Stimulated activated CD8-positive, alpha-beta memory T cell treated with anti-CD3 and anti-CD28 coated beads, Interleukin-15, amount 100 ng/mL, for 48 hours (primary cell): ENCODE data around the gene SLC35F3.
"Not testable (repeated sequence)": the region's sequence is repeated elsewhere in the genome, so short reads cannot be mapped to it uniquely, and the experiment has no call there.

Experiments
- DNase-seq, 2 donors: peaks; one replicate each; pipeline ENCODE4 v3.0.0-alpha.2; 2020; ENCODE audit warnings: low read depth in 2 of 2

Gene SLC35F3

DNA sequence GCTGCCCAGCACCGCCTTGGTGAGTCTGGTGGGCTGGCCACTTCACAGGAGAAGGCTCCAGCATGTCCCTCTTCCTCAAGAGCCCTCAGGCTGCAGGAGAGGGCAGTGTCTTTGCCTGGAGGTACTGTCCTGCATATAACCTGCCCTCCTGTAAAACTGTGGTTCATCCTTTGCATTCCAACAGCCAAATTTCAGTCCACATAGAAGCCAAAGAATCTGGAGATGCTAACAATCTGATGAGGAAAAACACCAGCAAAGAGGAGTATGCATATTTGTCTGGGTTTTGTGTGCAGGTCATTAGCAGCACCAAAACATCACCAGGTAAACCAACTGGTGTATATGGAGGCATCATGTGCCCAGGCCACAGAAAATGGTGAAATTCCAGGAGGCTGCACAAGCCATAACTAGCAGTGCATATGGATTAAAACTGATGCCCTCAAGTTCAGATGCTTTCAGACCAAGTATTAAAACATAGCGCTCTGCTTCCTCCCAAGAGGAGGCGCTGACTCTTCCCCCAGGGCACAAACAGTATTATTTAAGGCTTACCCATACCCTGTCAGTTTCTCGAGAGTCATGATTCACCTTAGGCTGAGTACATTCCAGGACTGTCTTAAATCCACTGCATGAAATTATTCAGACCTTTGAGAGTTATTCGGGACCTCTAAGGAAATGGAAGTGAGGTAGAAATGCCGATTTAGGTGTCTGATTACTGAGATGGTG lies 318.2 kb downstream of the SLC35F3 start:
- DNase-seq = no peak

- DNase-seq = no peak
Measured at GRCh38 chr1:234226113-234226818, 321.8 kb downstream of the SLC35F3 start.

DNA sequence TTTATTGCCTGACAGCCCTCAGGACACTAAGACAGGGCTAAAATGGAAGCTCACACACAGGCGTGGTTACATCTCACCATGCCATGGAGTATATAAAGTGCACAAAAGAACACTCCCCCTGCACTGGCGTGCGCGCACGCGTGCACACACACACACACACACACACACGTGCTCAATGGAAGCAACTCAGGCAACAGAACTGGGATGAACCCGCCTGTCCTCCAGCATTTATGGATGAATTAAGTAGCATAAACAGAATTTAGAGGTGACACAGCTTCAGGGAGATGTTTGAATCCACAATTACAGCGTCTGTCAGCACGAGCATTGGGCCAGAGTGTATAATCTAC lies 322.3 kb downstream of the SLC35F3 start:
- DNase-seq = no peak

DNA sequence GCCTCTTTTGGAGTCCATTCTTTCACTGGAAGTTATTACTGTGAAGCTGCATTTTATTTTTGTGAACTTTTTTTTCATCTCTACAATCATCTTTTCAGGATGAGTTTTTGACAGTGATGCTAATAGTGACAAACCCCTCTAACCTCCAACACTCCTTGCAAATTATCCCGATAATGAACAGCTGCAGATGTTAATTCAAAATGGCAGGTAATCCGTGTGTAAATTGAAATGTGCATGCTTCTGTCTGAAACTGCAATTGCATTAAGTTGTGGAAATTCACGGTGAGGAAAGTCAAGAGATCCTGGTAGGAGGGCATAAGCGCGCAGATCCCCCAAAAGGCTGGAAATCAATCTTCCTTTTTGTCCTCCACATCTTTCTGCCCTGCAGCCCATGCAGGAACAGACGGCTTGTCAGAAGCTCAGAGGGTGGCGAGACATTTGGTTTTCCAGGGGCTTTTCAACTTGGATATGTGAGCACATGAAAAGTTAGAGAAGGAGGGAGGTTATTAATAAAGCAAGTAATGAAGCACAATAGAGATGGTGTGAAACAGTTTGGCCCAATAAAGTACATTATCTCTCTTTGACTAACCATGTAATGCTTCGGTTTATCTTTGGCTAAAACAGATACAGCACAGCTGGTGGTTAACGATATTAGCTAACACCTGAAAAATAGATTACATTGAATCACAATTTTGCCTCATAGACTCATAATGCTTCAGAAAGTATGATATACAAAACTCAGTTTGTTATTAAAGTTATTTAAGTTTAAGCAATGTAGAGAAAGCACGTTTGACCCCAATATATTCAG lies 325.3 kb downstream of the SLC35F3 start:
- DNase-seq = no peak

DNA sequence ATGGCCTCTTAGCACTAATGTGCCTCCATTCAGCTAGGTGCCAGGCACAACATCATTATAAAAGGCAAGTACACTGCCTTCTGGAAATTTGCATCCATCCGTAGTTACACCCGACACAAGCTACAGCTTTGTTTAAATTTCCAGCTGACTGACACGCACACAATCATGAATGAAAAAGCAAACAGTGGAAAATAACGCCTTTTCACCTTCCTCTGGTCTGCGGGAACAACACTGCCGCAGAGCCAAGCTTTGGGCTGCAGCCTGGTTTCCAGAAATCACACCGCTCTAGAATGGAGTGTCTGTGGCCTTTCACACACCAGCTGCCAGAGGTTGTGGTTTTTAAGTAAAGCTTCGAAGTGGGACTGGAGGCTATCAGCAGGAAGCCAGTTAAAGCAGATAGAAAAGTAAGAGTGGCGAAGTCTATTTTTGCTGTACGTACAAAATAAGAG lies 326.0 kb downstream of the SLC35F3 start:
- DNase-seq = no peak

- no peak for DNase-seq
Measured at GRCh38 chr1:234231061-234231892, 326.8 kb downstream of the SLC35F3 start.

DNA sequence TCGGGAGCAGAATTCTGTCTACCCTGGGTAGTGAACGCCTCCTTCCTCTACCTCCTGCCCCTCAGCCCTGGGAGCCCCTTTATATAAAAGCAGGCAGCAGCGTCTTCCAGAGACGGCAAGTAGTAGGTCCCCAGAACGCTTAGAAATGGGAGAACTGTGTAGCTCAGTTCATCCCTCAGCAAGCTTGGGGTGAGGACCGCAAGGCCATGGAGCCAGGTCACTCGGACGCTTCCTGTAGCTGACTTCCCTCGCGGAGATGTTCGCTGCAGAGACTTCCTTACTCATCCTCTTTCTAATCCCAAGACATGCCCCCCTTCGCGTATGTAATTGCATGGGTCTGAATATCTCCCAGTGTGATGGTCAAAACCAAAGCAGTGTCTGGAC lies 327.4 kb downstream of the SLC35F3 start:
- no peak for DNase-seq

- DNase-seq = no peak
Measured at GRCh38 chr1:234234199-234234598, 329.7 kb downstream of the SLC35F3 start.

DNA sequence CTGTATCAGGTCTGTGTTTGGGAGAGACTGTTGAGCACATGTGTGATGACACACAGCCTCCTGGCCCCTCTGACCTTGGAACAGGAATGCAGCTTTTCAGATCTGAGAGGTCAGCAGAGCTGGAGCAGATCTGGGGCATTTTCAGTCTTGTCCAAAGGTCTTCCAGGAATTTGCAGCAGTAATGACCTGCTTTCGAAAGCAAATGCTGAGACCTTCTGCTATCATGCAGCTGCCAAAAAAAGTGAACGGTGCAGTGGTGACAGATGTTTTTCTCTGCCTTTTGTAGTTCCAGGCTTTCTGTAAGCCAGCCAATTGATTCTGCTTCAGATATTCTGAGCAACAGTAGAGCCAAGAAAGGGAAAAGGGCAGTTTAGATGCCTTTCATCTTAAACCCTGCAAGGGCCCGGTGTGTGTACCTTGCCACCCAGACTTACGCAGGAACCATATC lies 331.0 kb downstream of the SLC35F3 start:
- DNase-seq = no peak

- no peak for DNase-seq
Measured at GRCh38 chr1:234237393-234237792, 332.9 kb downstream of the SLC35F3 start.

GRCh38 chr1:234238060-234238459 lies 333.6 kb downstream of the SLC35F3 start:
- no peak for DNase-seq

GRCh38 chr1:234239515-234239914 lies 335.0 kb downstream of the SLC35F3 start:
- DNase-seq = no peak

- DNase-seq = no peak
Measured at GRCh38 chr1:234239936-234240335, 335.5 kb downstream of the SLC35F3 start.

DNA sequence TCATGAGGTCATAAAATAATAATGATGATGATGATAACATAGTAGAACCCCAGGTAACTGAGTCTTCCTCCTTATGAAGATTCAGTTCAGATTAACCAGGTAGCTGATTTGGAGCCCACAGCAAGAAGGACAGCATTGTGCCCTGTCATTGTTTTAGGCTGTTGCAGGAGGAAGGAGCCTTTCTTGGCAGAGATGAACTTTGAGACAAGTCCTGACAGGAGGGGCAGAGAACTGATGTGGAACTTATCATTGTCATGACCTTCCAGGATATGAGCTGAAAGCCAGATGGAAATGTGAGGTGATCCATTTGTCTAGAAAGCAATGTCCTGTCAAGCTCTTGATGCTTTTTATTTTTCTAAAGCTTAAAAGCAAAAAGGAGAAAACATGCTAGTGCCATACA lies 336.2 kb downstream of the SLC35F3 start:
- DNase-seq = no peak

DNA sequence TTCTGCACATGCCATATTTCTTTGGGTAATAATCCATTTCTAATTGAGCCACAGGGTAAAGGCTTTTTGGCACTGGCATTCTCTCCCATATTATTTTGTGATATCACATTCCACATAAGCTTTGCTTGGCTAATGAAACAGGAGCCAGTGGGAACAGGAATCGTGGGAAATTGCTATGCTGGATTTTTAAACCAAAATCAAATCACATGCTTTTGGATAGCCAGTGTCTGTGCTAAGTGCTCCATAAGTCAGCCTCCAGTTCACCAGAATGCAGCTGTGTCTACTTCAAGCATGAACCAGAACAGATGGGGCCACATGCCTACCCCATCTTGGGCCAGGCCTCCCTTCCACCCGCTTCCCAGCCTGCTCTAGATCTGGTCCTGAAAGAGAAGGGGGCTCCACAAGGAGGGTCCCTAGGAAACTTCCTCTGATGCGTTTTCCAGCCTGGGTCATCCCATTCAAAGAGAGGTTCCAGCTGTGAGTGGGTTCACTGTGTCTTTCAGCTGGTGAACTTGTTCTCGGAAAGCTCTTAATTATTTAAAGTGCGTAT lies 337.5 kb downstream of the SLC35F3 start:
- no peak for DNase-seq

- DNase-seq = no peak
Measured at GRCh38 chr1:234243521-234244260, 339.2 kb downstream of the SLC35F3 start.

GRCh38 chr1:234244482-234244881 lies 340.0 kb downstream of the SLC35F3 start:
- DNase-seq = no peak

DNA sequence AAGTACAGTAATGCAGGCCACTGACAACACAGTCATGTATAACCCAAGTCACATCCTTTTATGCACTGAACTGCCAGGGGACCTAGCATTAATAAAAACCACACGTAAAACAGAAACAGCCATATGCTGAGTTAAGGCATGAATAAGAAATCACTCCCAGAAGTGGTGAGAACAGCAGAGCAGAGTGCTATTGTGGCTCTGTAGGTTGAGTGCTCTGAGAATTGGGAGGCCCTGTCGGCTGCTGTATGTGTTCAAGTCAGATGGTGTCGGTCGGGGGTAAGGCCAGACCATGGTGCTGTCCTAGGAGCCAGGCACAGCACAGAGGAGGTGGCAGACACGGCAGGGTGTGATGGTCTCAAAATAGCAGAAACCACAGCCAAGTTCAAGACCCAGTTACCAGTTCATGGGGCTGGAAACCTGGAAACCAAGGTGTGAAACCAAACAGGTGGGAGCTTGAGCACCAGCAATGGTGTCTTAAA lies 342.2 kb downstream of the SLC35F3 start:
- no peak for DNase-seq

- DNase-seq = not testable (repeated sequence)
Measured at GRCh38 chr1:234247746-234248145, 343.3 kb downstream of the SLC35F3 start.

GRCh38 chr1:234250747-234251146 lies 346.3 kb downstream of the SLC35F3 start:
- no peak for DNase-seq

GRCh38 chr1:234253732-234254131 lies 349.3 kb downstream of the SLC35F3 start:
- DNase-seq = no peak
